Gastroesophageal sphincter (tissue), 3 donors: Measurements from ENCODE around the gene FAR2.

Source experiments
- EP300 ChIP-seq: sonication (generic); formaldehyde crosslinking; IDR thresholded peaks from one replicate; pipeline ENCODE4 v1.6.1; 2017; ENCODE audit warnings: antibody characterized with exemption, mild to moderate bottlenecking
- POLR2A ChIP-seq, 2 donors: fragments of 450-650 bp; IDR thresholded peaks; one replicate each; pipeline ENCODE4 v1.6.1; 2017; ENCODE audit warnings: antibody characterized with exemption in 2 of 2, mild to moderate bottlenecking in 2 of 2, moderate library complexity in 1 of 2
- TF ChIP-seq, protein P1 (sequence below), 4 experiments: fragments of 200-600 bp in 2 of 4; fragments of 450-650 bp in 2 of 4; sonication (generic) in 1 of 4; IDR thresholded peaks; one replicate each; pipeline ENCODE4 v1.5.1; 2017 to 2019; ENCODE audit warnings: antibody characterized with exemption in 4 of 4, mild to moderate bottlenecking in 2 of 4, moderate library complexity in 2 of 4

DNA sequence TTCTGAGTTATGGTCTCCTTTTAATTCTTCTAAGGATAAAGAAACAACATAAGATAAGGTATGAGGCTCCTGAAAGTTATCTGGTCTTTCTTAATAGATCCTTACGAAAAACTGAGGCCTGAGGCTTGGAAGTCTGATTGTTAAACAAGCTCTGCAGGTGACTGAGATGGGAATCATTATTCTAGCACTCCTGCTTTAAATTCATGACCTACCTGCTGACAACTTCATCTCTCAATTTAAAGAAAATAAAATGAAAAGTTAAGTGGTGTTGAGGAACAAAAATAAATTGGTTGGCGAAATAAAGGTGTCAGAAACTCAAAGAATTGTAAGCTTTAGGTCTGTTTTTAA, 80.1 kb downstream of the FAR2 start:
- no peak for TF ChIP-seq EP300
- TF ChIP-seq, protein P1, sequence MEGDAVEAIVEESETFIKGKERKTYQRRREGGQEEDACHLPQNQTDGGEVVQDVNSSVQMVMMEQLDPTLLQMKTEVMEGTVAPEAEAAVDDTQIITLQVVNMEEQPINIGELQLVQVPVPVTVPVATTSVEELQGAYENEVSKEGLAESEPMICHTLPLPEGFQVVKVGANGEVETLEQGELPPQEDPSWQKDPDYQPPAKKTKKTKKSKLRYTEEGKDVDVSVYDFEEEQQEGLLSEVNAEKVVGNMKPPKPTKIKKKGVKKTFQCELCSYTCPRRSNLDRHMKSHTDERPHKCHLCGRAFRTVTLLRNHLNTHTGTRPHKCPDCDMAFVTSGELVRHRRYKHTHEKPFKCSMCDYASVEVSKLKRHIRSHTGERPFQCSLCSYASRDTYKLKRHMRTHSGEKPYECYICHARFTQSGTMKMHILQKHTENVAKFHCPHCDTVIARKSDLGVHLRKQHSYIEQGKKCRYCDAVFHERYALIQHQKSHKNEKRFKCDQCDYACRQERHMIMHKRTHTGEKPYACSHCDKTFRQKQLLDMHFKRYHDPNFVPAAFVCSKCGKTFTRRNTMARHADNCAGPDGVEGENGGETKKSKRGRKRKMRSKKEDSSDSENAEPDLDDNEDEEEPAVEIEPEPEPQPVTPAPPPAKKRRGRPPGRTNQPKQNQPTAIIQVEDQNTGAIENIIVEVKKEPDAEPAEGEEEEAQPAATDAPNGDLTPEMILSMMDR (IDR thresholded peaks at IDR 0.05): no peak
- TF ChIP-seq POLR2A (IDR thresholded peaks at IDR 0.05): no peak
